ENCODE results near the gene GCKR.

DNA sequence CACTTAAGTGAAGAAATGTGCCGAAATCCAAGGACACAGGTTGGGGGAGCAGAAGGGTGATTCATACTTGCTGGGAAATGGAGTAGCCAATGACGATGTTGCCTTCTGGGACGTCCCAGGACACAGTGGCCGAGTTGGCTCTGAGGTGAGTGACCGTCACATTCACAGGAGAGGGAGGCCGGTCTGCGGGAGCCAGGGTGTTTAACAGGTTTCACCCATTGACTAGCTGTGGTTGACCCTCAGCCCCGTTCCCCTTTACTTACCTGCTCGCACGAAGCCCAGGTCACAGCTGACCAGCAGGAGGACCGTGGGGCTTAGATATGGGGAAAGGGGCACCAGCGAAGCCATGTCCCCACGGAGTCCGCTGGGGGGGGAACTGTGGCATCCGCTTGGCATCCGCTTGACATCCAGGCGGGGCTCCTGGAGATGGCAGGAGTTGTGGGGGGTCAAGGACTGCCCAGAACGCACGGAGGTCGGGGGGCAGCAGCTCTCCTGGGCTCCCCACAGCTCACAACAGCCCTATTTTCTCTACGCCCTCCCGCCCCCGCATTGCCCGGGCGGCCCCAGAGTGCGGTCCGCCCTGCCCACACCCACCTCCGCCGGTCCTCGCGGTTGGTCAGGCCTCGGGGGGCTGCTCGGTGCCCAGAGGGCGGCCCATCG, 2.2 kb upstream of the GCKR start:
- TF ChIP-seq POLR2AphosphoS5 (IDR thresholded peaks at IDR 0.05) = peak in 2 of 3 donors; percentile 27 to 46
- TF ChIP-seq, protein P1, sequence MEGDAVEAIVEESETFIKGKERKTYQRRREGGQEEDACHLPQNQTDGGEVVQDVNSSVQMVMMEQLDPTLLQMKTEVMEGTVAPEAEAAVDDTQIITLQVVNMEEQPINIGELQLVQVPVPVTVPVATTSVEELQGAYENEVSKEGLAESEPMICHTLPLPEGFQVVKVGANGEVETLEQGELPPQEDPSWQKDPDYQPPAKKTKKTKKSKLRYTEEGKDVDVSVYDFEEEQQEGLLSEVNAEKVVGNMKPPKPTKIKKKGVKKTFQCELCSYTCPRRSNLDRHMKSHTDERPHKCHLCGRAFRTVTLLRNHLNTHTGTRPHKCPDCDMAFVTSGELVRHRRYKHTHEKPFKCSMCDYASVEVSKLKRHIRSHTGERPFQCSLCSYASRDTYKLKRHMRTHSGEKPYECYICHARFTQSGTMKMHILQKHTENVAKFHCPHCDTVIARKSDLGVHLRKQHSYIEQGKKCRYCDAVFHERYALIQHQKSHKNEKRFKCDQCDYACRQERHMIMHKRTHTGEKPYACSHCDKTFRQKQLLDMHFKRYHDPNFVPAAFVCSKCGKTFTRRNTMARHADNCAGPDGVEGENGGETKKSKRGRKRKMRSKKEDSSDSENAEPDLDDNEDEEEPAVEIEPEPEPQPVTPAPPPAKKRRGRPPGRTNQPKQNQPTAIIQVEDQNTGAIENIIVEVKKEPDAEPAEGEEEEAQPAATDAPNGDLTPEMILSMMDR (IDR thresholded peaks at IDR 0.05 in 8 of 11, conservative IDR thresholded peaks at IDR 0.05 in 3 of 11) = no peak
